Measurements from ENCODE around the gene TMEM132E.

The TMEM132E gene

DNA sequence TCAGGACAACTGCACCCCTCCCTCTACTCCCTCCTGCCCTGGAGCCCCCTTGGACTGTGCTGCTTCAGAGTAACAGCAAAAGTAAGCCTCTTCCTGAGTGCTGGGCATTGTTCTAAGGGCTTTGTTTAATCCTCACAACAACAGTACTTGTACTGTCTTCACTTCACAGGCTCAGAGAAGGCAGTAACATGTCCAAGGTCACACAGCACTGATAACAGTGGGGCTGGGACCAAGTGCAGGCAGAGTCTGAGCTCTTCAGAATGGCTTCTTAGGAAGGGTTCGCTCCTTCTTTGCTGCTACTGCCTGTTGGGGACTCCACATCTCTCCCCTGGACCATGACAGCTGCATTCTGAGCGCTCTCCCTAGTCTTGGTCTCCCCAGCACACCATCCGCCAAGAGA, 24.6 kb downstream of the TMEM132E start:
- DNase-seq (ENCODE audit: low read depth in 2 of 2), result no peak

DNA sequence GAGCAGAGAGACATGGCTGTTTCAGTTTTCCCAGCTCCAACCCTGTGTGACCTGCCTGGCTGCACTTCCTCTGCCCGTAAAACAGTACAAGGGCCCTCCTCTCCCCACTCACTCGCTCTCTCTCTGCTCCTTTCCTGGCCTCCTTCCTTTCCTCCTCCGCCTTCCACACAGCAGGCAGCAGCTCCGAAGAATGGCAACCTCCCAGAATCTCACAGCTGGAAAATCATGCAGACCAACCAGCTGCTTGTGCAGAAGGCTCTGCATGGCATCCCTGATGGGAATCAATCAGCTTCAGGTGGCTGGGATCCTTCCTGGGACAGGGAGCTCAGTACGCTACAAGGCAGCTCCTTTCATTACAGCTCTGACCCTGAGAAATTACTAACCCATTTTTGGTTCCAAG, 27.4 kb downstream of the TMEM132E start:
- DNase-seq (ENCODE audit: low read depth in 2 of 2), result no peak

DNA sequence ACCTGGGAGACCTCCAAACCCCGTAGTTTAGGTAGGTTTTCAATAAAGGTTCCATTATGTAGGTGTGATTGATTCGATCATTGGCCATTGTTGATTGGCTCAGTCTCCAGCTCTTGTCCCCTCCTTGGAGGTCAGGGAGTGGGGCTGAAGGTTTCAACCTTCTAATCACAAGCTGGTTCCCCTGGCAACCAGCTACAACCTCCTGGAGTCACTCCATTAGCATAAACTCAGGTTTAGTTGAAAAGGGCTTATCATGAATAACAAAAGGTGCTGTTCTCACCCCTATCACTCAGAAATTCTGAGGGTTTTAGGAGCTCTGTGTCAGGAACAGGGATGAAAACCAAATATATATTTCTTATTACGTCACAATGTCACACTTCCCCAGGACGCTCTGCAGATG, 28.5 kb downstream of the TMEM132E start:
- DNase-seq (ENCODE audit: low read depth in 2 of 2), result no peak

DNA sequence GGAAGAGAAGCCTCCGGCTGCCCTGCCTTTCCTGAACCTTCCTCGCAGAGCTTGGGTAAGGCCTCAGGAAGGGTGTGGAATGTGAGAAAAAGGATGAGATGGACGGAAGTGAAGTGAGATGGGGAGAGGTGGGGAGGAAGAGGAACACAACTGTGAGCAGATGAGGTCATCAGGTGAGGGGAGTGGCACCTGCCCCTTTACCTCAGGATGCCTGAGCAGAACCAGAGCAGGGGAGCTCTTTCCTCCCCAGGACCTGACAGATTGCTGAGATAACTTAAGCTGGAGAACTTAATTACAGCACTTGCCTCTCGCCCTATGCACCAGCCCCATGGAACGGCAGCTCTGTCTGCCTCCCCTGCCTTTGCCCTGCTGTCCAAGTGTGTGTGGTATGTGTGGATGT, 29.8 kb downstream of the TMEM132E start:
- DNase-seq (ENCODE audit: low read depth in 2 of 2), result no peak

DNA sequence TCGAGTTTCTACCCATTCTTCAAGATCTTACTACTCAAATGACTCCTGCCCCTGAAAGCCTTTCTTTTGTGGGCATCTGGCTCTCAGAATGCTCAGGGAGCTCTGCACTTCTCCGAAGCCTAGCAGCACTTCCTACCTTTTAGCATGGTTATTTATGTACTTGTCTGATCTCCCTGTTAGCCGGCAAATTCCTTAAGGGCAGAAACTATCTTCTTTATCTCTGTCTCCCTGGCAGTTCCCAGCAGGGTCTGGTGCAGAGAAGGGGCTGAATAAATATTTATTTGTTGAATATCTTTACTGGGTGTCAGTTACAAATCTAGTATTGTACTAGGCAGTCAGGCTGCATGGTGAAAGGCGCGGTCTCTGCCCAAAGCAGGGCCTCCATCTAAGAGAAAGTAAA, 30.7 kb downstream of the TMEM132E start:
- DNase-seq (ENCODE audit: low read depth in 2 of 2), result no peak

DNA sequence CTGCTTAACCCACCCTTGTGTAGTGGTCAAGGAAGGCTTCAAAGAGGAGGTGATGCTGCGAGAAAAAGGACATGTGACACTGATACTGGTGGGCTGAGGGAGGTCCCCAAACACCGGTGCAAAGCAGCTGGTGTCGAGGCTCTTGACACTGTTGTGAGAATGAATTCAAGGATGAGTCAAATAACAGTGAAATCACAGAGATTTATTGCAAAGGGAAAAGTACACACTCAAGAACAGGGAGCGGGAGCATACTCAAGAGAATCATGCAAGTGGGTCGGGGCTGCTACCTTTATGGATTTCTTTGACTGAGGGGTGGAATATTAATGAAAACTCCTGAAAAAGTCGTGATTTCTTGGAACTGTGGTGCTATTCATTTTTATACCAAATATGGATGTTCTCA, 31.1 kb downstream of the TMEM132E start:
- DNase-seq (ENCODE audit: low read depth in 2 of 2), result no peak

DNA sequence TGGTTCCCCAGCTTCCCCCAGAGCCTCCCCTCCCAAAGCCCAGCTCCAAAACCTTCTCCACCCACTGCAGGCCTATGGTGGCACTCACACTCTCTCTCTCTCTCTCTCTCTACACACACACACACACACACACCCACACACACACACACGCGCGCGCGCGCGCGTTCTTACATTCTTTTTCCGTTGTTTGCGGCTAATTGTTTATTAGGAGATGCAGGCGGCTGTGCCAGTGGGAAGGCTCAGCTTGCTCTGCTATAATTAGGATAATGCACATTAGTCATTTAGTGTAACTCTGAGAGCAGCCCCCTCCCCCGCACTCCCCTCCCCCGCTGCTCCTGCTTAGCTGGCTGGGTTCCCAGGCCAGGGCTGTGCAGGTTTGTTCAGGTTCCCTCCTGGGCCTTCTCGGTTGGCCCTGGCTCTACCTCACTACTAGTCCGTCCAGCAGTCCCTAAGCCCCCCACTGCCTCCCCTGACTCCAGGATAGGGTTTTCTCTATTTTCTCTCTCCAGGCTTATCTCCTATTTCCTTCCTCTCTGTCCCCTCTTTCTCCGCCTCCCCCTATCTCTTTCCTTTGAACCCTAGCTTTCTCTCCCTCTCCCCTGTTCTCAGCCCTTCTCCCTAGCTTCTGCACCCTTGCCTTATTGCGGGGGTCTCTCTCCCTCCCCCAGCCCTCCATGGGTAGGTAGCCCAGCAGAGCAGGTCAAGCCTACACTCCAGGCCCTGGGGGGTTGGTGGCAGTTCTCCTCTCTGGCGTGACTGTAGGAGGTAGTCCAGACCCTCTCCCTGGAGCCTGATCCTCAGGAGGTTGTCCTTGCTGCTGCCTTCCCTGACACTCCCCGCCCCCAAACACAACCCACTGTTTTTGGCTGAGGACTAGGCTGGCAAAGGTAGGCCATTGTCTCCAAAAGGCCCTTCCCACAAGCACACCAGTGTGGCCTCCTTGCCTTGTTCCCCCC, 34.0 kb downstream of the TMEM132E start:
- no peak for DNase-seq (ENCODE audit: low read depth in 2 of 2)

DNA sequence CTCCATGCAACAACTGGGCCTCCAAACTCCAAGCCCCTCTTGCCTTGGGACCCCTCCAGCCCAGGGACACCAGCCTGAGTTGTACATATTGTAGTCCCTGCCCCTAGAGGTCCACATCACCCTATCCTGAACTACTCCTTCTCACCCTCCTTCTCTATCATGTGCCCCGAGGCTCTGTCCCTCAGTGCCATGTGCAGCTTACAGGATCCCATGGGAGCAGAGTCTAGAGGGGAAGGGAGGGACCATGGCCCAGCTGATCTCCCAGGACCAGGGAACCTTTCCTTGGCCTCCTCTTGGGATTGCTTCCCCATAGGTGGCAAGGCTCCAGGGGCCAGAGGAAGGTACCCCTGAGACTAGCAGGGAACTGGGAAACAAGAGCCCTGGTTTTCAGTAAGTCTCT, 35.3 kb downstream of the TMEM132E start:
- DNase-seq (ENCODE audit: low read depth in 2 of 2), result no peak

DNA sequence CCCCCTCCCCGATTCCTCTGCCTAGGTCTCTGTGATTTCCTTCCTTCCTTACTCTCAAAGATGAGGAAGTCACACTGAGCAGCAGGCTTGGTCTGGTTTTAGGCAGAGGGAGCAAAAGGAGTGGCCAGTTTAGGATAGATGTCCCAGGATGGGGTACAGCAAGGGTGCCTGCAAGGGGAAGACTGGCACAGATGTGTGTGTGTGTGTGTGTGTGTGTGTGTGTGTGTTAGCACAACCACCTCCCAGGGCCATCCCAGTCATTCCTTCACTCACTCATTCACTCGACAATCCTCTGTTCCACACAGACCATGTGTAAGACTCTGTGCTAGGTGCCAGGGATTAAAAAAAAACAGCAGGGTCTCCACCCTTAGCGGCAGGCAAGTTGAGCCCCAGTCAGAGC, 35.9 kb downstream of the TMEM132E start:
- DNase-seq (ENCODE audit: low read depth in 2 of 2), result no peak

DNA sequence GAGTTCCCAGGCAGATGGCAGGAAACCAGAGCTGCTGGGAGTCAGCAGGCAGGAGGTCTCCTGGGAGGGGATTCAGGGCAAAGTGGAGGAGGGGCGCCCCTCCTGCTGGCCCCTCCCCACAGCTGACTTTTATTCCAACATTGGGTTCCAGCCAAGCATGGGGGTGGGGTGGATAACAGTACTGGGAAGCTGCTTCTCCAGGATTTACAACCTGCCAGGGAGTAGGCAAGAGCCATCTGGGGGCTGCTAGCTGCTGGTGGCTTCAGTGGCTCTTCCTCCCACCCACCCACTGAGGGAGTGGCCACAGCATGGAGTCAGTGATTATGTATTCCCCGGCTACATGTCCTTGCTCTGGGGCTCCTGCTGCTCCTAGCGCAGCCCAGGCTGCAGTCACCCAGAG, 36.8 kb downstream of the TMEM132E start:
- DNase-seq (ENCODE audit: low read depth in 2 of 2), result no peak

DNA sequence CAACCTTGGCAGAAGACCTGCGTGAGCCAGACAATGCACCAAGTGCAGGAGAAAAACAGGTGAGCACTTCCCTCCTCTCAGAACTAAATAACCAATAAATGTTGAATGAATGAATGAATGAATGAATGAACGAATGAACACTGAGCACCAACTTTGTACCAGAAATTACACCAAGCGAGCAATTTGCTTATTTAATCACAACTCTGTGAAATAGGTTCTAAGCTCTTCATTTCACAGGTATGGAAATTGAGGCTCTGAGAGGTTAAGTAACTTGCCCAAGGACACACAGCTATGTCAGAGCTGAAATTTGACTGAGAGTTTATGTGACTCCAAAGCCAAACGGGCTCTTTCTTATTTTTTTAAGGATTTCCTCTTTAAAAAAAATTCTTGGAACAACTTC, 38.0 kb downstream of the TMEM132E start:
- DNase-seq (ENCODE audit: low read depth in 2 of 2), result no peak

DNA sequence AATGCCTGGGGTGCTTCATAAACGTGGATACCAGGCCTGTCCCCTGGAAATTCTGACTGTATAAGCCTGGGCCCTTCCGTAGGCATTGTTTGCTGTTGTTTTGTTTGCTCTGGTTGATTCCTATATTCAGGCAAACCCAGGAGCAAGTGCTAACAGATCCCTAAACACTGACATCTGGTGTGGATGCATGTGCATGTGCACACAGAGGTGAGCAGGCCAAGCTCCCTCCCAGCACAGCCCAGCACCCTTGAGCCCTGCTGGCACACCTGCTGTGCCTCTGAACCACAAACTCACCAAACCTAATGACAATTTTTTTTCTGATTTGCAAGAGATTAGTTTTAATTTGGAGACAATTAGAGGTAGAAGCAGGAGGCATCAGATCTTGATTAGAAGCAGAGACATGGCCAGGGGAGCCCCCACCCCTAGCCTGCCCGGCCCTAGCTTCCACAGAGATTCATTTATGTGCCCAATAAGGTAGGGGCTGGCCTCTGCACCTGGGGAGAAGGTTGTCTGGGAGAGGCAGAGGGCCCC, 40.4 kb downstream of the TMEM132E start:
- DNase-seq (ENCODE audit: low read depth in 2 of 2), result no peak

DNA sequence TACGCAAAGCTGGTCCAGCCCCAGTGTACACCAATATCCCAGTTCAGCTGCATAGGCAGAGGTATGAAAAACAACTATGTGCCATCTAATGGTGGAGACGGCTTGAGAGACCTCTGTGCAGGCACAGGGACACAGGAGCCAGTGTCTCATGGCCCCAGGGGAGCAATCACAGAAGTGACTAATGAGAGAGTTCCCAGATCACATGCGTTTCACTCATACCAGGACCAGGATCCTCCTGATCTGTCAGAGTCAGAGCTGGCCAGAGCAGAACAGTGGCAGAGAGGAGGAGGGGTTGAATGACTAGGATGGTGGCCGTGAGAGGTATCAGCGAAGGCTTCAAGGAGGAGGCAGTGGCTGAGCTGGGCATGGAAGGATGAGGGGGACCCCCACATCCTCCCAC, 41.1 kb downstream of the TMEM132E start:
- no peak for DNase-seq (ENCODE audit: low read depth in 2 of 2)

DNA sequence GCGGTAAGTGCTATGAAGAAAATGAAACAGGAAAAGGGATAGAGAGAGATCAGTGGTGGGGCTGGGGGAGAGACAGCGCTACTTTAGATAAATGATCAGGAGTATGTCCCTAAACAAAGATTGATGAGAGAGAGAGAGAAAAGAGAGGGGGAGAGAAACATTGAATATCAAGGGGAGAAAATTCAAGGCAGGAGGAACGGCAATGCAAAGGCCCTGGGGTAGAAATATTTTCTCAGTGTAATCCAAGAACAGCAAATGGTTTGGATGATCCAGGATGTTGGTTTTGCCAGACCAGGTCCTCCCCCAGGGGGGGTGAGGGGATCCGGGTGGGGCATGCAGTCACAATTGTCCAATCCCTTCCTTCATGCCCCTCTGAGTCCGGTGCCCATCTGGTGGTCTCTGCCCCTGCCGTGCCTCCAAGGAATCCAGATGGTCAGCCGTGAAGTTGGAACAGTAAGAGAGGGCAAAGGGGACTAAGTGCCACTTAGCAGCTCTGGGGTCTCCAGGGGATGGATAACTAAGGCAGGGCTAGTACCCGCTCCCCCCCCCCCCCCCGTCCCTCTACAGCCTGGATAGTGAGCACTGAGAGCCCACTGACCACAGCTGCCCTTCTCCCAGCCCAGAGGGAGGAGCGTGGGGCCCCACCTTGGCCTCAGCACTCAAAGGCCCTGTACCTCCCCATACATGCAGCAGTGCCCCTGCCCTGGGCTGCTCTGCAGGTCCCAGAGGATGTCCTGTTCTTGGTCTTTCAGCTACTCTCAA, 43.7 kb downstream of the TMEM132E start:
- DNase-seq (ENCODE audit: low read depth in 2 of 2), result no peak

DNA sequence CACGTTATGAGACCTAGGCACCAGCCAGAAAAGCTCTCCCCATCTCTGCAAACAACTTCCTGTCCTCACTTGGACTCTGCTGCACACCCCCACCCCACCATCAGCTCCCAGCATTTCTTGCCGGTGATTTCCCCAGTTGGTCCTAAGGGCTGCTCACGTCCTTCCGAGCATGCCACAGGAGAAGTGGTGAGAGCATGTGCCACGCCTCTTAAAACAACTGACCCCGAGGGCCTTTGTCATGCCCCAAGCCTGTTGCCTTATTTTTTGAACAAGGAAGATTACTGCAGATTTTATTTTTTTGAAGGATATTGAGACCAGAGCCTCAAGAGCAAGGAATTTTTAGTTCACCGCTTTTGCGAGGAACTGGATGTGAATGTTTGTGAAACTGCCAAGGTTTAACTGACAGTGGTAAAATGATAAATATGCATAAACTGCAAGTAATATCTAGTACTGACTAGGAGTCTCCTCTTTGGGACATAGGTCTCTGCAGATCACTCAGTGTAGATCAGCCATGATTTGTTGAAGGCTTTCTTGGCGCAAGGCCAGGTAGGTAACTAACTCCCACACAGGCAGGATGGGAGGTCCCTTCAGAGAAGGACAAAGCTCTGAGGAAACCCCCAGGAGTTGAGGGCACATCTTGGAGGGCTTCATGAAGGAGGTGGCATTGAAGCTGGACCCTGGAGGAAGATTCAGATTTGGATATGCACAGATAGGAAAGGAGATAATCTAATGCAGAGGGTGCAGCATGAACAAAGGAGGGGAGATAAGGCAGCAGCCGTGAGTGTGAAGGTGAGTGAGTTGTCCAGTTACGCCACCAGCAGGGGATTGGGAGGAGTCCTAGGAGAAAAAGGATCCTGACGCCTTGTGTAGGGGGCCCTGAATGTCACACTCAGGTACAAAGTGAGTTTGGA, 44.7 kb downstream of the TMEM132E start:
- no peak for DNase-seq (ENCODE audit: low read depth in 2 of 2)

DNA sequence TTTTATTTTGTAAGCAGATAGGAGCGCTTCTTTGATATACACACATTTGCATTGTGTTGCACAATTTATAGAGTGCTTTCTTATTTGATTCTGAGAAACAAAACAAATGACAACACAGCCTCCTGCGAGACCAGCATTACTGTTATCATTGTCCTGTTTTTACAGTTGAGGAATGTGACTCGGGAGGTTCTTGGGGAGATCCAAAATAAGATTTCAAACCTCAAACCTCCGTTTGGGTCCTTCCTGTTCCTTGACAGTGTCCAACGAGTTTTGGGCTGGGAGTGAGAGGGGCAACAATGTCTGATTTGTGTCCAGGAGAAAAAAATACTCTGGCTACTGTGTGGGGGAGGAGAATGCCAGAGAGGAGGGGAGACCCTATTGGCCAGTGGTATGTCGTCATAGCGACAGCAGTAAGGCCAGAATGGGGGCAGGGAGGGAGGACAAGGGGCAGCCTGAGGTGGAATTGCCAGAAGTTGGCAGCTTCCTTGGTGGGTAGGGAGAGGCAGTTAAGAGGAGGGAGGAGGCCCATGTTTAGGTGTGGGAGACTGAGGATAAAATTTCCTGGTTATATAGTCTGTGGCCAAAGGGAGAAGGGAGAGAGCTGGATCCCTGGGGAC, 45.5 kb downstream of the TMEM132E start:
- no peak for DNase-seq (ENCODE audit: low read depth in 2 of 2)

DNA sequence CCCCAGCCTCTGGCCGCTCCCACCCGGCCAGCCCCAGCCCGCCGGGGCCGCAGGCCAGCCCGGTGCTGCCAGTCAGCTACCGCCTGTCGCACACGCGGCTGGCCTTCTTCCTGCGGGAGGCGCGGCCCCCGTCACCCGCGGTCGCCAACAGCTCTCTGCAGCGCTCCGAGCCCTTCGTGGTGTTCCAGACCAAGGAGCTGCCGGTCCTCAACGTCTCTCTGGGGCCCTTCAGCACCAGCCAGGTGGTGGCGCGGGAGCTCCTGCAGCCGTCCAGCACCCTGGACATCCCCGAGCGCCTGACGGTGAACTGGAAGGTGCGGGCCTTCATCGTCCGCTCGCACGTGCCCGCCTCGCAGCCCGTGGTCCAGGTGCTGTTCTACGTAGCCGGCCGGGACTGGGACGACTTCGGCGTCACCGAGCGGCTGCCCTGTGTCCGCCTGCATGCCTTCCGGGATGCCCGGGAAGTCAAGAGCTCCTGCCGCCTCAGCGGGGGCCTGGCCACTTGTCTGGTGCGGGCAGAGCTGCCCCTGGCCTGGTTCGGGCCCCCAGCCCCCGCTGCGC, 46.8 kb downstream of the TMEM132E start:
- no peak for DNase-seq (ENCODE audit: low read depth in 2 of 2)

DNA sequence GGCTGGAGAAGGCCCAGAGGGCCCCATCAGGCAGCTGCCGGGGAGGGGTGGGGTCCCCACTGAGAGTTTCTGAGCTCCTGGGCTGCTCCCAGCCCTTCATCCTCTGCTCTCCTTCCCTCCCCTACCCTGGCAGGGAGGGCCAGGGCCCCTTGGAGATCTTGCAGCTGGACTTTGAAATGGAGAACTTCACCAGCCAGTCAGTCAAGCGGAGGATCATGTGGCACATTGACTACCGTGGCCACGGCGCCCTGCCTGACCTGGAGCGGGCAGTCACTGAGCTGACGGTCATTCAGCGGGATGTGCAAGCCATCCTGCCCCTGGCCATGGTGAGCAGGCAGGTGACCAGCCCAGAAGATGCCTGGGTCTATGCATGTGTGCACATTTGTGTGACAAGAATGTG, 49.5 kb downstream of the TMEM132E start:
- DNase-seq (ENCODE audit: low read depth in 2 of 2), result no peak

DNA sequence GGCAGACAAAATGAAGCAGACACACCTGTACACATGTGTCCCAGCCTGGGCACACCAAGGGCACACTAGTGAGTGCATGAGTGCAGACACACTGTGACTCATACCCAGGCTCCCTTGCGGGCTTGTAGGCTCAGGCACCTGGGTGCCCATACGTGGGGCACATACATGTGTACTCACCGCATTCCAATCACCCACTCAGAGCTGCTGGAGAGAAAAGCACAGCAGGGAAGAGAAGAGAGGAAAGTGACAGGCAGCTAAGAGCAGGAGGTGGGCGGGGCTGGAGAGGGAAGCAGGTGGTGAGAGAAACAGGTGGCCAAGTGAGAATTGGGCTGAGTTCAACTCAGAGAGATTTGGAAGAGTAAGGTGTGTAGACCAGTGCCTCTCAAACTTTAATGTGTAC, 54.0 kb downstream of the TMEM132E start:
- no peak for DNase-seq (ENCODE audit: low read depth in 2 of 2)

DNA sequence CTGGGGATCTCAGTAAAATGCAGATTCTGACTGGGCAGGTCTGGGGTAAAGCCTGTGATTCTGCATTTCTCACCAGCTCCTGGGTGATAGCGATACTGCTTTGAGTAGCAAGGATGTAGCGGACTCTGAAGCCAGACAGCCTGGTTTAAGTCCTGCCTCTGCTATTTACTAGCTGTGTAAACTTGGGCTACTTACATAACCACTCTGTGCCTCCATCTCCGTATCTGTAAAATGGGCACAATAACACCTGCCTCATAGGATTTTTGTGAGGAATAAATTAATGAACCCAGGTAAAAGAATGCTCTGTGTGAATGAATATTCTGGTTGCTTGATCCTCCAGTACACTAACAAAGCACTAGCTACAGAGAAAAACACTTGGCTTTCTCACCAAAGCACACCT, 54.4 kb downstream of the TMEM132E start:
- DNase-seq (ENCODE audit: low read depth in 2 of 2), result no peak

DNA sequence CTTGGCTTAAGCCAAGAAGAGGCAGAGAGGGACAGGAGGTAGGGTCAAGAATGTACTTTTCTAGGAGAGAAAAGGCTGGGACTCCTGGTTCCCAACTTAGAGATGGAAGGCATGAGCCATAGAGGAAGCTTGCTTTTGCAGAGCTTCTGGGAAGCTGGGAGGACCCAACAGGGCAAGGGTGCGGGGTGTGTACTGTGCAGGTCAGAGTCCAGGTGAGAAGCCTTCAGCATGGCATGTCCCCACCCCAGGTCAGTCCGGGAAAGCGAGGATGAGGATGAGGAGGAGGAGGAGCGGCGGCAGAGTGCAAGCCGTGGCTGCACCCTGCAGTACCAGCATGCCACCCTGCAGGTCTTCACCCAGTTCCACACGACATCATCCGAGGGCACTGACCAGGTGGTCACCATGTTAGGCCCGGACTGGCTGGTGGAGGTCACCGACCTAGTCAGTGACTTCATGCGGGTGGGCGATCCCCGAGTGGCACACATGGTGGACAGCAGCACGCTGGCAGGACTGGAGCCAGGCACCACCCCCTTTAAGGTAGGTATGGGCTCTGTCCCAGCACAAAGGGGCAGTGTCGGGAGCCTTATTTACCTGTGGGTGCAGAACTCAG, 55.3 kb downstream of the TMEM132E start:
- no peak for DNase-seq (ENCODE audit: low read depth in 2 of 2)

Data from stimulated activated CD8-positive, alpha-beta memory T cell treated with anti-CD3 and anti-CD28 coated beads, Interleukin-2, amount 100 ng/mL, for 1 hour (primary cell).